Ishikawa (cell line): ENCODE data around the gene PRRC2B.

ENCODE experiments used
- CEBPB ChIP-seq: IDR thresholded peaks from 2 replicates; pipeline ENCODE4 v1.6.1; 2012
- CREB1 ChIP-seq: IDR thresholded peaks from 2 replicates; pipeline ENCODE4 v1.6.1; 2012; ENCODE audit warnings: low read depth
- EGR1 ChIP-seq: IDR thresholded peaks from 2 replicates; pipeline ENCODE4 v1.6.1; 2012
- EP300 ChIP-seq: IDR thresholded peaks from 2 replicates; pipeline ENCODE4 v1.6.1; 2012; ENCODE audit warnings: borderline replicate concordance
- FOXM1 ChIP-seq: IDR thresholded peaks from 2 replicates; pipeline ENCODE4 v1.6.1; 2012; ENCODE audit warnings: low read depth, borderline replicate concordance
- MAX ChIP-seq: IDR thresholded peaks from 2 replicates; pipeline ENCODE4 v1.6.1; 2012
- NFIC ChIP-seq: IDR thresholded peaks from 2 replicates; pipeline ENCODE4 v1.6.1; 2012
- RAD21 ChIP-seq: IDR thresholded peaks from 2 replicates; pipeline ENCODE4 v1.6.1; 2012; ENCODE audit warnings: low read depth
- REST ChIP-seq: IDR thresholded peaks from 2 replicates; pipeline ENCODE4 v1.6.1; 2012; ENCODE audit warnings: low read depth, mild to moderate bottlenecking
- TAF1 ChIP-seq: IDR thresholded peaks from 2 replicates; pipeline ENCODE4 v1.6.1; 2012; ENCODE audit warnings: low read depth, mild to moderate bottlenecking
- TCF12 ChIP-seq: IDR thresholded peaks from 2 replicates; pipeline ENCODE4 v1.6.1; 2012; ENCODE audit warnings: low read depth
- TEAD4 ChIP-seq: IDR thresholded peaks from 2 replicates; pipeline ENCODE4 v1.6.1; 2012
- USF1 ChIP-seq: IDR thresholded peaks from 2 replicates; pipeline ENCODE4 v1.6.1; 2012
- YY1 ChIP-seq: IDR thresholded peaks from 2 replicates; pipeline ENCODE4 v1.6.1; 2012; ENCODE audit warnings: low read depth
- ZBTB7A ChIP-seq: IDR thresholded peaks from 2 replicates; pipeline ENCODE4 v1.6.1; 2012; ENCODE audit warnings: low read depth

The PRRC2B gene

GRCh38 chr9:131482343-131483006 lies 88.6 kb downstream of the PRRC2B start:
- TF ChIP-seq YY1 (no peak), EP300 (no peak), TEAD4 (no peak), TAF1 (no peak)

- TF ChIP-seq EP300 (no peak), USF1 (no peak), CEBPB (no peak), ZBTB7A (no peak), FOXM1 (no peak), REST (no peak), TEAD4 (no peak), TAF1 (no peak), YY1 (no peak), CREB1 (no peak), MAX (no peak)
Observed at GRCh38 chr9:131483319-131484050, 89.6 kb downstream of the PRRC2B start.

GRCh38 chr9:131484051-131484445 lies 90.2 kb downstream of the PRRC2B start:
- TF ChIP-seq RAD21 (no peak), TCF12 (no peak), ZBTB7A (no peak), REST (no peak), CEBPB (no peak), MAX (no peak), TEAD4 (no peak), USF1 (no peak), CREB1 (no peak), EP300 (no peak), TAF1 (no peak), NFIC (no peak), EGR1 (no peak), YY1 (no peak), FOXM1 (no peak)

GRCh38 chr9:131484560-131485185 lies 90.8 kb downstream of the PRRC2B start:
- TF ChIP-seq TAF1 (no peak), MAX (no peak), CREB1 (no peak), FOXM1 (no peak), EP300 (no peak), ZBTB7A (no peak), EGR1 (no peak), NFIC (no peak), CEBPB (no peak), RAD21 (no peak), TEAD4 (no peak), REST (no peak), TCF12 (no peak), USF1 (no peak), YY1 (no peak)
